OCI-LY1 (cell line): ENCODE data around the gene TUFT1.

Source experiments
- H2AFZ ChIP-seq: fragments of 200-600 bp; sonication (generic), shearing (Covaris generic); 2 replicates; pipeline ENCODE4 v1.6.0; 2014; ENCODE audit warnings: antibody characterized with exemption, mild to moderate bottlenecking, low read length
- H3F3A ChIP-seq: fragments of 200-600 bp; sonication (generic), shearing (Covaris generic); 2 replicates; pipeline ENCODE4 v1.6.0; 2014; ENCODE audit warnings: mild to moderate bottlenecking, antibody characterized with exemption, low read length, moderate library complexity; ENCODE audit not compliant: insufficient read depth
- H3K27ac ChIP-seq: fragments of 200-600 bp; sonication (generic); 2 replicates; pipeline ENCODE4 v1.5.1; 2014; ENCODE audit warnings: low read length, mixed run types, mild to moderate bottlenecking, low read depth; ENCODE audit not compliant: poor library complexity, severe bottlenecking
- H3K27me3 ChIP-seq: fragments of 200-600 bp; sonication (generic); 2 replicates; pipeline ENCODE4 v1.6.0; 2014; ENCODE audit warnings: antibody characterized with exemption, mild to moderate bottlenecking, low read length, moderate library complexity; ENCODE audit not compliant: insufficient read depth
- H3K36me3 ChIP-seq: fragments of 200-600 bp; sonication (generic); 2 replicates; pipeline ENCODE4 v1.6.1; 2014; ENCODE audit warnings: mild to moderate bottlenecking, antibody characterized with exemption, low read length, moderate library complexity, mixed read lengths; ENCODE audit not compliant: insufficient read depth
- H3K4me1 ChIP-seq: fragments of 200-600 bp; sonication (generic); 2 replicates; pipeline ENCODE4 v1.5.1; 2014; ENCODE audit warnings: mild to moderate bottlenecking, low read length, moderate library complexity; ENCODE audit not compliant: insufficient read depth, severe bottlenecking
- H3K4me2 ChIP-seq: fragments of 200-600 bp; sonication (generic), shearing (Covaris generic); 2 replicates; pipeline ENCODE4 v1.6.1; 2014; ENCODE audit warnings: low read length
- H3K4me3 ChIP-seq: fragments of 200-600 bp; sonication (generic); 2 replicates; pipeline ENCODE4 v1.5.1; 2014; ENCODE audit warnings: low read length, low read depth, mild to moderate bottlenecking, mixed read lengths; ENCODE audit not compliant: poor library complexity, severe bottlenecking
- H3K79me2 ChIP-seq: fragments of 200-600 bp; shearing (Covaris generic); 2 replicates; pipeline ENCODE4 v1.6.1; 2016; ENCODE audit warnings: mixed run types, low read length, mixed read lengths; ENCODE audit not compliant: insufficient read depth
- H3K9ac ChIP-seq: fragments of 200-600 bp; sonication (generic), shearing (Covaris generic); 2 replicates; pipeline ENCODE4 v1.6.1; 2014; ENCODE audit warnings: mild to moderate bottlenecking, low read length, mixed read lengths
- H3K9me2 ChIP-seq: fragments of 200-600 bp; sonication (generic), shearing (Covaris generic); 2 replicates; pipeline ENCODE4 v1.6.1; 2014; ENCODE audit warnings: low read depth, mild to moderate bottlenecking, low read length, mixed read lengths
- H3K9me3 ChIP-seq: fragments of 200-600 bp; shearing (Covaris generic); 2 replicates; pipeline ENCODE4 v1.6.1; 2014; ENCODE audit warnings: low read length, mixed read lengths
- H4K20me1 ChIP-seq: fragments of 200-600 bp; sonication (generic), shearing (Covaris generic); 2 replicates; pipeline ENCODE4 v1.6.0; 2016; ENCODE audit warnings: mild to moderate bottlenecking, low read length; ENCODE audit not compliant: insufficient read depth
- EZH2 ChIP-seq: fragments of 200-600 bp; sonication (generic), shearing (Covaris generic); IDR thresholded peaks from 2 replicates; pipeline ENCODE4 v1.8.0; 2017; ENCODE audit warnings: borderline replicate concordance, mixed run types, mild to moderate bottlenecking, antibody characterized with exemption, low read length, moderate library complexity, mixed read lengths
- TF ChIP-seq, protein P1 (sequence below): fragments of 200-600 bp; sonication (generic), shearing (Covaris generic); IDR thresholded peaks from 2 replicates; pipeline ENCODE4 v1.5.1; 2017; ENCODE audit warnings: mild to moderate bottlenecking, antibody characterized with exemption, low read length, moderate library complexity, mixed read lengths

The TUFT1 gene

DNA sequence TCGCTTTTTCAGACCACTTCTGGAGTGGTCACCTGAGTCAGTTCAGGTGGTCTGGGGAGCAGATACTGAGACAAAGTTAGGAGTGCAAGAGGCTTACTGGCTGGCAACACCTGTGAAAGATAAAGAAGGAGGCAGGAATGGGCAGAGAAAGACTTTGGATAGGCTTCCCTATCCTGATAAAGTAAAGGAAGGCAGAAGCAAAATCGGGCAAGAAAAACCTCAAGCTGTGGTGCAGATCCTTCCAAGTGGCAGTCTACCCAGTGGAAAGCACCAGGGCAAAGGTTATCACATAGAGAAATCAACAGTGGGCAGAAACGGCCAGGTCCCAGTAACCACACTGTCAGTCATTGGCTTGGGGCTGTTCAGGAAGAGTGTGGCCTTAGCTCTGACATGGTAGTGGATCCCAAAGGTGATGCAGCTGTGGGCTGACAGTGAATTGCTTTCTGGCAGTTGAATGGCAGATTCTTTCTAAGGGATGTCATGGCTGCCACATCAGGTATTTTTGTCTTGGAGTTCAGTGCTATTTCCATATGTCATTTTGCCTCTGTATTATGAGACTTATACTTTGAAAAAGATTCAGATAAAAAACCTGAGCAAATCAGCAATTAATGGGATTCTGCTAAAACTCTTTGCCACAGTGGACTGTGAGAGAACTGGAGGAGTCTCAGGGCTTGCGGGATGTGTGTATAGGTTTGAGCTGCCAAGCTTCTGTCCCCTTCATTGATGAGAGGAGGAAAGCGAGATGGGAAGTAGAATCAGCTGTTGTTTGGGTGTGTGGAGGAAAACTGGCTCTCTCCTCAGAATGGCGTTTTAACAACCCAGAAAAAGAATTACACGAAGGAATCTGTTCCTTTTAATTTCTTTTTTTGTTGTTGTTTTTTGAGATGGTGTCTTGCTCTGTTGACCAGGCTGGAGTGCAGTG is 37.0 kb upstream of the TUFT1 start:
- TF ChIP-seq, protein P1, sequence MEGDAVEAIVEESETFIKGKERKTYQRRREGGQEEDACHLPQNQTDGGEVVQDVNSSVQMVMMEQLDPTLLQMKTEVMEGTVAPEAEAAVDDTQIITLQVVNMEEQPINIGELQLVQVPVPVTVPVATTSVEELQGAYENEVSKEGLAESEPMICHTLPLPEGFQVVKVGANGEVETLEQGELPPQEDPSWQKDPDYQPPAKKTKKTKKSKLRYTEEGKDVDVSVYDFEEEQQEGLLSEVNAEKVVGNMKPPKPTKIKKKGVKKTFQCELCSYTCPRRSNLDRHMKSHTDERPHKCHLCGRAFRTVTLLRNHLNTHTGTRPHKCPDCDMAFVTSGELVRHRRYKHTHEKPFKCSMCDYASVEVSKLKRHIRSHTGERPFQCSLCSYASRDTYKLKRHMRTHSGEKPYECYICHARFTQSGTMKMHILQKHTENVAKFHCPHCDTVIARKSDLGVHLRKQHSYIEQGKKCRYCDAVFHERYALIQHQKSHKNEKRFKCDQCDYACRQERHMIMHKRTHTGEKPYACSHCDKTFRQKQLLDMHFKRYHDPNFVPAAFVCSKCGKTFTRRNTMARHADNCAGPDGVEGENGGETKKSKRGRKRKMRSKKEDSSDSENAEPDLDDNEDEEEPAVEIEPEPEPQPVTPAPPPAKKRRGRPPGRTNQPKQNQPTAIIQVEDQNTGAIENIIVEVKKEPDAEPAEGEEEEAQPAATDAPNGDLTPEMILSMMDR, result no peak
- TF ChIP-seq EZH2, result no peak
- Histone ChIP-seq H3F3A (no peaks in the 10 kb centered on the region), H3K9me3 (no peaks in the 10 kb centered on the region), H3K9ac (no peak overlapping the region), H3K36me3 (no peaks in the 10 kb centered on the region), H4K20me1 (no peaks in the 10 kb centered on the region), H3K27ac (no peak overlapping the region), H2AFZ (no peak overlapping the region), H3K79me2 (no peaks in the 10 kb centered on the region), H3K27me3 (no peaks in the 10 kb centered on the region), H3K4me2 (no peak overlapping the region), H3K9me2 (no peaks in the 10 kb centered on the region), H3K4me3 (no peak overlapping the region), H3K4me1 (no peaks in the 10 kb centered on the region)

DNA sequence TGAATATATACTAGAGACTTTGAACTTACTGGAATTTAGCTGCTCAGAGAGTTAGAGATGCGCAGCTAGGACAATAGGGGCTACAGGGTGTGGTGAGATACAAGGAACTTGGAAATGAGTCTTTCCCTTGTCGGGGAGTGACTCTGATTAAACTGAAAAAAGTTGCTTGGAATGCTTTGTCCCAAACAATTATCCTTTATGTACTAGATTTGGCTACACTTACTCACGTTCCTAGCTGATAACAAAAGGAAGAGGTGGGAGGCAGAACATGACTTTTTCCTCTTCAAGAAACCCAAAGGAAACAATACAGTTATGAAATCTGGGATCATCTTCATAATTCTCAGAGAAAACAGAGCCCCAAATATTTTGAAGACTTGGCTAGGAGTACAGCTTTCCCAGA is 35.9 kb upstream of the TUFT1 start:
- TF ChIP-seq, protein P1, result no peak
- no peak for TF ChIP-seq EZH2

DNA sequence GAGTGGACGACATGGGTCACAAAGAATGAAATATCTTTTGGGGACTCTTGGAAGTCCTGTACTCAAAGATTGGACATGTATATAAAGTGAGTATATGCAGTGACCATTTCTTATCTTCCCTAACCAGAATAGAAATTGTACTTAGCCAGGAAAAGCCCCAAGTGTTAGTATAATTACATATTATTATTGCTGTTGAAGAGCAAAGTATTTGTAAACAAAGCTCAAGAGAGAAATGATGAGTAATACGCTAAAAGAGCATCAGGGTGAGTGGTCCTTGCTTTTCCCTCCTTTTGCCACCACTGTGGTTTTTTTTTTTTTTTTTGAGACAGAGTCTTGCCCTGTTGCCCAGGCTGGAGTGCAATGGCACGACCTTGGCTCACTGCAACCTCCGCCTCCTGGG is 35.4 kb upstream of the TUFT1 start:
- Histone ChIP-seq H3K36me3 (no peaks in the 10 kb centered on the region), H3K27ac (no peak overlapping the region), H3K27me3 (no peaks in the 10 kb centered on the region), H3K4me2 (no peak overlapping the region), H3F3A (no peaks in the 10 kb centered on the region), H3K79me2 (no peaks in the 10 kb centered on the region), H3K9ac (no peak overlapping the region), H2AFZ (no peak overlapping the region), H3K4me1 (no peaks in the 10 kb centered on the region), H4K20me1 (no peaks in the 10 kb centered on the region), H3K4me3 (no peak overlapping the region), H3K9me2 (no peaks in the 10 kb centered on the region), H3K9me3 (no peaks in the 10 kb centered on the region)
- TF ChIP-seq, protein P1, result no peak
- TF ChIP-seq EZH2, result no peak

More for the DNA sequence above, 35.9 kb upstream of the TUFT1 start:
- H3K4me3 ChIP-seq, result no peak overlapping the region
- H3K27me3 ChIP-seq, result no peaks in the 10 kb centered on the region
- no peaks in the 10 kb centered on the region for H3K79me2 ChIP-seq
- no peaks in the 10 kb centered on the region for H3K9me3 ChIP-seq
- no peaks in the 10 kb centered on the region for H3K36me3 ChIP-seq
- no peak overlapping the region for H3K4me2 ChIP-seq
- no peaks in the 10 kb centered on the region for H3K4me1 ChIP-seq
- no peaks in the 10 kb centered on the region for H3F3A ChIP-seq
- H3K9me2 ChIP-seq, result no peaks in the 10 kb centered on the region
- no peak overlapping the region for H3K9ac ChIP-seq
- H2AFZ ChIP-seq, result no peak overlapping the region
- H4K20me1 ChIP-seq, result no peaks in the 10 kb centered on the region
- no peak overlapping the region for H3K27ac ChIP-seq
